Transverse colon (tissue), 4 donors: ENCODE results near the gene KLK11. TPM values are rescaled to one million over a fixed set of nuclear protein-coding genes. Genes with fewer than 3 reads are reported as not detected.

Experiments used
- DNase-seq: peaks from one replicate; pipeline ENCODE4 v3.0.0-alpha.2; 2019
- H3K27ac ChIP-seq, 4 donors: fragments of 200-600 bp; sonication (generic); 2 replicates each; pipeline ENCODE4 v1.5.1; 2016 to 2018; ENCODE audit warnings: inconsistent platforms in 4 of 4
- H3K27me3 ChIP-seq: fragments of 200-600 bp; sonication (generic); 2 replicates; pipeline ENCODE4 v1.5.1; 2017; ENCODE audit warnings: inconsistent platforms
- H3K36me3 ChIP-seq, 4 donors: fragments of 200-600 bp; sonication (generic); 2 replicates each; pipeline ENCODE4 v1.5.1; 2017 to 2019; ENCODE audit warnings: inconsistent platforms in 4 of 4
- H3K4me1 ChIP-seq, 4 donors: fragments of 200-600 bp; sonication (generic); 2 replicates each; pipeline ENCODE4 v1.5.1; 2017 to 2020; ENCODE audit warnings: inconsistent platforms in 4 of 4
- H3K4me3 ChIP-seq, 4 donors: fragments of 200-600 bp; sonication (generic); 1 replicate in 1 of 4; 2 replicates in 3 of 4; pipeline versions ENCODE4 v1.5.1 to v1.6.1; 2017 to 2019; ENCODE audit warnings: inconsistent platforms in 4 of 4
- H3K9me3 ChIP-seq, 2 donors: fragments of 200-600 bp; sonication (generic); 2 replicates each; pipeline ENCODE4 v1.5.1; 2017 to 2019; ENCODE audit warnings: inconsistent platforms in 2 of 2
- EP300 ChIP-seq: sonication (generic); formaldehyde crosslinking; IDR thresholded peaks from one replicate; pipeline ENCODE4 v1.6.1; 2017; ENCODE audit warnings: antibody characterized with exemption, low read depth
- POLR2A ChIP-seq: fragments of 450-650 bp; IDR thresholded peaks from one replicate; pipeline ENCODE4 v1.6.1; 2016; ENCODE audit warnings: antibody characterized with exemption, mild to moderate bottlenecking, moderate library complexity
- POLR2AphosphoS5 ChIP-seq, 3 donors: sonication (generic); formaldehyde crosslinking; IDR thresholded peaks; one replicate each; pipeline ENCODE4 v1.6.1; 2016; ENCODE audit warnings: antibody characterized with exemption in 3 of 3
- WGBS, 2 donors: methylation state at CpG; one replicate each; pipeline ENCODE4 v1.1.5; 2018; ENCODE audit warnings: low coverage in 1 of 2; 5-methylcytosine and 5-hydroxymethylcytosine counted together
- in situ Hi-C, 4 donors: fragments of 200-750 bp; cut with MboI; loops; one replicate each; pipeline versions ENCODE4 v1.15.0 to v1.15.1; 2017; ENCODE audit warnings: low sequenced_read_pairs in 3 of 4, low pct_ligation_motif_present in 1 of 4, low pct_unique_long_range_greater_than_20kb in 1 of 4
- intact Hi-C: fragments of 100-400 bp; cut with DNase I; formaldehyde crosslinking; loops from one replicate; pipeline ENCODE4 v1.15.1; 2023; ENCODE audit warnings: low total_unique reads
- total RNA-seq, 4 donors: library from RNA; depleted of rRNA; stranded (reverse); fragments of >200 nt; gene quantifications; one replicate each; pipeline ENCODE4 v1.1.0, GENCODE V29; 2016
- TF ChIP-seq, protein P1 (sequence below), 5 experiments: fragments of 200-600 bp in 3 of 5; fragments of 450-650 bp in 2 of 5; sonication (generic) in 3 of 5; IDR thresholded peaks; 1 replicate in 2 of 5; 2 replicates in 3 of 5; pipeline ENCODE4 v1.5.1; 2016 to 2017; ENCODE audit warnings: antibody characterized with exemption in 5 of 5, inconsistent platforms in 3 of 5, mild to moderate bottlenecking in 2 of 5, moderate library complexity in 1 of 5

The KLK11 gene
- total RNA-seq, 4 donors from 2014 or later = 0.55 to 0.79 TPM; not detected in 2

- DNase-seq = no peak
- no peaks in the 10 kb centered on the region for H3K9me3 ChIP-seq
- H3K4me1 ChIP-seq = peaks cover 0 to 17% (median 7%) of the 10 kb centered on the region in 4 donors
- WGBS, 2 donors = 53 to 58% methylated on average over 2 to 14 of the region's 14 CpGs
- peaks cover 66% of the 10 kb centered on the region for H3K27me3 ChIP-seq
- no peak for TF ChIP-seq EP300
- no peak overlapping the region for H3K27ac ChIP-seq
- no peaks in the 10 kb centered on the region for H3K36me3 ChIP-seq
- in situ Hi-C loops (no loop called here), intact Hi-C loops (no loop called here)
- no peak overlapping the region for H3K4me3 ChIP-seq
These were observed 3.9 kb downstream of the KLK11 start for GRCh38 chr19:51022526-51022925.

DNA sequence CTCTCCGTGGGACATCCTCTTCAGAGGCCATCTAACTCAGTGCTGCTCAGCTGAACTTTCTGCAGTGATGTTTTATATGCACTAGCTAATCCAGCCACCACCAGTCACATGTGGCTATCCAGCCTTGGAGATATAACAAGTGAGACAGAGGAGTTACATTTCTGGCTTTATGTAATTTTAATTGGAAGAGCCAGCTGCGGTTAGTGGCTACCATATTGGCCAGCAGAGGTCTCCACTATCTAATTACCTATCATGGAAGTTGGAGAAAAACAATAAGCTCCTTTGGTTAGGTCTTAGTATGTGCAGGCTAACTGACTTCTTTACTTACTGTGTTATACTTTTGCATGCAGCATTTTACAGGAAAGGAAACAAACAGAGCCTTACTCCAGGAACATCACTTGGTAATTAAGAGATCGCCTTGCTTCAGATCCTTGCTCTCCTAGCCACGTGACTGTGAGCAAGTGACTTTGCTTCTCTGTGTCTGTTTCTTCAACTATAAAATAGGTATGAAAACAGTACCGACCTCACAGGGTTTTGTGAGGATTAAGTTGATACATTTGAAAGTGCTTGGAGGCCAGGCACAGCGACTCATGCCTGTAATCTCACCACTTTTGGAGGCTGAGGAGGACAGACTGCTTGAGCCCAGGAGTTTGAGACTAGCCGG lies 5.3 kb downstream of the KLK11 start:
- peaks cover 66% of the 10 kb centered on the region for H3K27me3 ChIP-seq
- TF ChIP-seq EP300 (no peak), POLR2AphosphoS5 (IDR thresholded peaks at IDR 0.05) (no peak)
- TF ChIP-seq, protein P1, sequence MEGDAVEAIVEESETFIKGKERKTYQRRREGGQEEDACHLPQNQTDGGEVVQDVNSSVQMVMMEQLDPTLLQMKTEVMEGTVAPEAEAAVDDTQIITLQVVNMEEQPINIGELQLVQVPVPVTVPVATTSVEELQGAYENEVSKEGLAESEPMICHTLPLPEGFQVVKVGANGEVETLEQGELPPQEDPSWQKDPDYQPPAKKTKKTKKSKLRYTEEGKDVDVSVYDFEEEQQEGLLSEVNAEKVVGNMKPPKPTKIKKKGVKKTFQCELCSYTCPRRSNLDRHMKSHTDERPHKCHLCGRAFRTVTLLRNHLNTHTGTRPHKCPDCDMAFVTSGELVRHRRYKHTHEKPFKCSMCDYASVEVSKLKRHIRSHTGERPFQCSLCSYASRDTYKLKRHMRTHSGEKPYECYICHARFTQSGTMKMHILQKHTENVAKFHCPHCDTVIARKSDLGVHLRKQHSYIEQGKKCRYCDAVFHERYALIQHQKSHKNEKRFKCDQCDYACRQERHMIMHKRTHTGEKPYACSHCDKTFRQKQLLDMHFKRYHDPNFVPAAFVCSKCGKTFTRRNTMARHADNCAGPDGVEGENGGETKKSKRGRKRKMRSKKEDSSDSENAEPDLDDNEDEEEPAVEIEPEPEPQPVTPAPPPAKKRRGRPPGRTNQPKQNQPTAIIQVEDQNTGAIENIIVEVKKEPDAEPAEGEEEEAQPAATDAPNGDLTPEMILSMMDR (IDR thresholded peaks at IDR 0.05) = peak; percentile 43 to 56 (median 51)
- H3K36me3 ChIP-seq = no peaks in the 10 kb centered on the region
- no peak overlapping the region for H3K27ac ChIP-seq
- H3K4me3 ChIP-seq = no peak overlapping the region
- H3K9me3 ChIP-seq = no peaks in the 10 kb centered on the region
- DNase-seq = no peak
- peaks cover 0 to 22% (median 12%) of the 10 kb centered on the region in 4 donors for H3K4me1 ChIP-seq
- intact Hi-C loops = no loop called here
- in situ Hi-C loops = no loop called here
- 31 to 36% methylated on average over 3 to 7 of the region's 7 CpGs for WGBS, 2 donors

DNA sequence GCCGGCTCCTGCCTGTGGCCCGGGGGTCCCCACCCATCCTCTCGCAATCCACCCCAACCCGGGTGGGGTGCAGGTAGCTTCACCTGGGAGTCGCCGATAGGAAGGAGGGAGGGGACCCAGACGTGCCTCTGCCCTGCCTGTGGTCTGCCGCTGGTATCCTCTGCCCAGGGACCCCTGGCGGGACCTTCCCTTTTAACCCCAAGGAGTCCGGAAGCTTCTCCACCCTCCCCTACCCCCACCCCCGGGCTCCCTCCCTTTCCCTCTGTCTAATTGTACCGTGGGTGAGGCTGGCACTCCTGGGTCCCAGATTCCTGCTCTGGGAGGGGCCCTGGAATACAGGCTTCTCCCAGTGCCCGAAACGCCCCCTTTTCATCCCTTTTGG lies 6.9 kb downstream of the KLK11 start, which contains the start of gene KLK10:
KLK10 (minus strand) TSS at position 166 of the 382 bp plus-strand sequence. CDS start 579 bp downstream, outside the sequence.
- no peaks in the 10 kb centered on the region for H3K9me3 ChIP-seq
- peak within 1 kb of the TSS in 2 of 4 donors; percentile 12 to 18 for H3K4me3 ChIP-seq
- H3K27me3 ChIP-seq = peaks cover 66% of the 10 kb centered on the region
- no peaks in the 10 kb centered on the region for H3K36me3 ChIP-seq
- TF ChIP-seq POLR2AphosphoS5 (IDR thresholded peaks at IDR 0.05) (no peak), EP300 (no peak)
- intact Hi-C loops = no loop called here
- peaks cover 0 to 22% (median 12%) of the 10 kb centered on the region in 4 donors for H3K4me1 ChIP-seq
- DNase-seq = no peak
- WGBS, 2 donors = 6 to 25% methylated on average over 2 to 14 of the region's 14 CpGs
- in situ Hi-C loops = no loop called here
- H3K27ac ChIP-seq = no peak within 1 kb of the TSS

GRCh38 chr19:51018745-51019543 lies 7.5 kb downstream of the KLK11 start:
- intact Hi-C loops = no loop called here
- H3K27me3 ChIP-seq = peaks cover 68% of the 10 kb centered on the region
- in situ Hi-C loops = no loop called here

More at GRCh38 chr19:51018745-51019543, 7.5 kb downstream of the KLK11 start:
- TF ChIP-seq, protein P1 (IDR thresholded peaks at IDR 0.05) = no peak
- TF ChIP-seq POLR2AphosphoS5 (IDR thresholded peaks at IDR 0.05) = no peak
- no peak for TF ChIP-seq POLR2A
- no peak for TF ChIP-seq EP300
- Histone ChIP-seq H3K4me1 (peaks cover 0 to 22% (median 12%) of the 10 kb centered on the region in 4 donors), H3K27ac (no peak overlapping the region), H3K4me3 (peak overlapping the region in 2 of 4 donors; percentile 12 to 18), H3K9me3 (no peaks in the 10 kb centered on the region), H3K36me3 (no peaks in the 10 kb centered on the region)
- WGBS, 2 donors = 6% methylated on average over 65 of the region's 68 CpGs; no CpG with 5 or more reads in 1 of the 2 donors
- no peak for DNase-seq
